NCI-H446 treated with DMSO at 0.1 percent for 48 hours (cell line): ENCODE measurements around the gene TOR2A.

Source experiments
- DNase-seq: peaks from one replicate; lab custom pipeline; 2025; lab: John Stamatoyannopoulos, UW

TOR2A gene

GRCh38 chr9:127742435-127743088 is 7.5 kb upstream of the TOR2A start:
- DNase-seq = no peak

GRCh38 chr9:127741831-127742434 is 6.8 kb upstream of the TOR2A start:
- DNase-seq = no peak

GRCh38 chr9:127739614-127740330 is 4.7 kb upstream of the TOR2A start:
- DNase-seq = no peak

- no peak for DNase-seq
These were observed 3.6 kb upstream of the TOR2A start for GRCh38 chr9:127738666-127739065.

- no peak for DNase-seq
These were observed 564 bp upstream of the TOR2A start for GRCh38 chr9:127735530-127736185.

- no peak for DNase-seq
These were observed 797 bp downstream of the TOR2A start for GRCh38 chr9:127734247-127734746.

- DNase-seq = no peak
These were observed 1.5 kb downstream of the TOR2A start for GRCh38 chr9:127733614-127734013.

- DNase-seq = no peak
These were observed 2.6 kb downstream of the TOR2A start for GRCh38 chr9:127732444-127732843.

GRCh38 chr9:127731938-127732337 is 3.2 kb downstream of the TOR2A start:
- no peak for DNase-seq

GRCh38 chr9:127730799-127731410 is 4.2 kb downstream of the TOR2A start:
- no peak for DNase-seq

GRCh38 chr9:127730262-127730661 is 4.8 kb downstream of the TOR2A start:
- no peak for DNase-seq

GRCh38 chr9:127729522-127730256 is 5.4 kb downstream of the TOR2A start:
- no peak for DNase-seq

- DNase-seq = no peak
These were observed 6.3 kb downstream of the TOR2A start for GRCh38 chr9:127728808-127729207.

- no peak for DNase-seq
These were observed 8.2 kb downstream of the TOR2A start for GRCh38 chr9:127726871-127727270.

GRCh38 chr9:127724012-127724411 is 11.1 kb downstream of the TOR2A start:
- DNase-seq = no peak

GRCh38 chr9:127723444-127723843 is 11.7 kb downstream of the TOR2A start:
- no peak for DNase-seq

- no peak for DNase-seq
These were observed 12.1 kb downstream of the TOR2A start for GRCh38 chr9:127723013-127723412.

- DNase-seq = no peak
These were observed 12.9 kb downstream of the TOR2A start for GRCh38 chr9:127722055-127722745.

- DNase-seq = no peak
These were observed 13.7 kb downstream of the TOR2A start for GRCh38 chr9:127721391-127721821.

GRCh38 chr9:127720865-127721227 is 14.2 kb downstream of the TOR2A start:
- no peak for DNase-seq
